PC-9 (cell line): ENCODE data around the gene PIK3CA. TPM values are rescaled to one million over a fixed set of nuclear protein-coding genes. Genes with fewer than 3 reads are reported as not detected.

Experiments used
- BruUV-seq: library from RNA; stranded (reverse); fragments of 400-500 nt; replicated peaks from 2 replicates; lab custom pipeline; 2021; lab: Mats Ljungman, UMichigan
- CTCF ChIA-PET: fragments of 300-600 bp; sonication (Branson Sonifier 250); formaldehyde crosslinking; loops from one replicate; lab custom pipeline; 2022; ENCODE audit warnings: antibody characterized with exemption; lab: Charles Lee
- POLR2A ChIA-PET: fragments of 300-600 bp; sonication (Branson Sonifier 250); formaldehyde crosslinking; loops from one replicate; lab custom pipeline; 2022; ENCODE audit warnings: antibody characterized with exemption; ENCODE audit not compliant: unreplicated experiment; lab: Charles Lee
- DNase-seq, 2 experiments: peaks; one replicate each; pipeline versions ENCODE4 v3.0.0 to v3.0.0-alpha.2; 2015 to 2022; ENCODE audit warnings: mixed read lengths in 1 of 2
- H2AFZ ChIP-seq: fragments of 200-600 bp; sonication (generic); 2 replicates; pipeline ENCODE4 v1.8.1; 2017; ENCODE audit warnings: antibody characterized with exemption
- H3F3A ChIP-seq: fragments of 200-600 bp; sonication (generic); 2 replicates; pipeline ENCODE4 v1.8.1; 2017; ENCODE audit warnings: antibody characterized with exemption, mild to moderate bottlenecking, low read depth; ENCODE audit not compliant: insufficient read depth
- H3K27ac ChIP-seq: fragments of 200-600 bp; sonication (generic); 2 replicates; pipeline ENCODE4 v1.6.1; 2016; ENCODE audit warnings: mixed run types
- H3K27me3 ChIP-seq: fragments of 200-600 bp; sonication (generic); 2 replicates; pipeline ENCODE4 v1.6.1; 2016; ENCODE audit warnings: low read depth, mixed run types; ENCODE audit not compliant: insufficient read depth
- H3K36me3 ChIP-seq: fragments of 200-600 bp; sonication (generic); 2 replicates; pipeline ENCODE4 v1.6.1; 2016; ENCODE audit warnings: low read depth, mixed run types
- H3K4me1 ChIP-seq: fragments of 200-600 bp; sonication (generic); replicated peaks from 2 replicates; pipeline ENCODE4 v1.6.1; 2016; ENCODE audit warnings: mixed run types; ENCODE audit not compliant: insufficient read depth
- H3K4me2 ChIP-seq: fragments of 200-600 bp; sonication (generic); 2 replicates; pipeline ENCODE4 v1.6.1; 2017; ENCODE audit warnings: mixed run types
- H3K4me3 ChIP-seq: fragments of 200-600 bp; sonication (generic); 2 replicates; pipeline ENCODE4 v1.6.1; 2016; ENCODE audit warnings: mixed run types
- H3K79me2 ChIP-seq: fragments of 200-600 bp; sonication (generic); 2 replicates; pipeline ENCODE4 v1.6.1; 2017; ENCODE audit warnings: low read depth, mixed run types
- H3K9me2 ChIP-seq: fragments of 200-600 bp; sonication (generic); 2 replicates; pipeline ENCODE4 v1.8.1; 2017; ENCODE audit warnings: mild to moderate bottlenecking; ENCODE audit not compliant: insufficient read depth
- H3K9me3 ChIP-seq: fragments of 200-600 bp; sonication (generic); 2 replicates; pipeline ENCODE4 v1.8.1; 2016; ENCODE audit warnings: low read depth; ENCODE audit not compliant: insufficient read depth
- H4K20me1 ChIP-seq: fragments of 200-600 bp; sonication (generic); 2 replicates; pipeline ENCODE4 v1.8.1; 2017; ENCODE audit not compliant: insufficient read depth
- CTCF ChIP-seq: fragments of 200-600 bp; sonication (generic); conservative IDR thresholded peaks from 2 replicates; pipeline ENCODE4 v1.6.1; 2017; ENCODE audit warnings: mixed run types, antibody characterized with exemption, mild to moderate bottlenecking, moderate library complexity
- EZH2 ChIP-seq: fragments of 200-600 bp; sonication (generic); IDR thresholded peaks from 2 replicates; pipeline ENCODE4 v1.8.0; 2017; ENCODE audit warnings: antibody characterized with exemption, low read depth
- intact Hi-C: fragments of 100-400 bp; cut with micrococcal nuclease; formaldehyde crosslinking; loops from one replicate; pipeline ENCODE4 v1.10.0; 2022; ENCODE audit not compliant: unreplicated experiment
- total RNA-seq: library from RNA; stranded (reverse); gene quantifications from 2 replicates; pipeline ENCODE4 v1.2.3, GENCODE V29; 2021

PIK3CA gene
- total RNA-seq, 1 experiment from 2014 or later: 39.9 TPM

- Histone ChIP-seq H3K4me1 (no peaks in the 10 kb centered on the region), H3K4me2 (no peak overlapping the region), H3K27me3 (no peaks in the 10 kb centered on the region), H2AFZ (no peak overlapping the region), H3K4me3 (no peak overlapping the region), H3K79me2 (no peaks in the 10 kb centered on the region), H3K9me2 (no peaks in the 10 kb centered on the region), H3K27ac (no peak overlapping the region), H3K9me3 (no peaks in the 10 kb centered on the region), H3K36me3 (peaks cover 36% of the 10 kb centered on the region), H4K20me1 (no peaks in the 10 kb centered on the region; the same call in 1 of the 2 replicates), H3F3A (no peaks in the 10 kb centered on the region; the same call in 1 of the 2 replicates)
- DNase-seq: no peak
- no TSS peak for BruUV-seq
- CTCF ChIA-PET: no interaction called here
- TF ChIP-seq CTCF (no peak), EZH2 (no peak)
- intact Hi-C loops: no loop called here
- POLR2A ChIA-PET: no interaction called here
Measured at GRCh38 chr3:179229177-179229576, 81.0 kb downstream of the PIK3CA start.

GRCh38 chr3:179233043-179233442, 84.9 kb downstream of the PIK3CA start:
- no peaks in the 10 kb centered on the region; the same call in 1 of the 2 replicates for H3F3A ChIP-seq
- H3K27me3 ChIP-seq: no peaks in the 10 kb centered on the region
- no TSS peak for BruUV-seq
- H3K79me2 ChIP-seq: no peaks in the 10 kb centered on the region
- H3K4me2 ChIP-seq: no peak overlapping the region
- no peak for DNase-seq
- no peak overlapping the region for H3K4me3 ChIP-seq
- H3K9me2 ChIP-seq: no peaks in the 10 kb centered on the region
- H4K20me1 ChIP-seq: no peaks in the 10 kb centered on the region; the same call in 1 of the 2 replicates
- intact Hi-C loops: no loop called here
- no peak overlapping the region for H2AFZ ChIP-seq
- no peak overlapping the region for H3K27ac ChIP-seq
- POLR2A ChIA-PET: no interaction called here
- TF ChIP-seq CTCF: no peak
- TF ChIP-seq EZH2: no peak
- peaks cover 27% of the 10 kb centered on the region for H3K36me3 ChIP-seq
- no peaks in the 10 kb centered on the region for H3K9me3 ChIP-seq
- CTCF ChIA-PET: no interaction called here
- no peaks in the 10 kb centered on the region for H3K4me1 ChIP-seq

GRCh38 chr3:179234199-179234598, 86.0 kb downstream of the PIK3CA start:
- no peak for DNase-seq
- no peak overlapping the region for H3K4me3 ChIP-seq
- H3K9me3 ChIP-seq: no peaks in the 10 kb centered on the region
- POLR2A ChIA-PET: no interaction called here
- intact Hi-C loops: no loop called here
- no peaks in the 10 kb centered on the region; the same call in 1 of the 2 replicates for H4K20me1 ChIP-seq
- no peaks in the 10 kb centered on the region for H3K9me2 ChIP-seq
- CTCF ChIA-PET: no interaction called here
- no peak overlapping the region for H2AFZ ChIP-seq
- H3K79me2 ChIP-seq: no peaks in the 10 kb centered on the region
- BruUV-seq: no TSS peak
- H3K27ac ChIP-seq: no peak overlapping the region
- TF ChIP-seq EZH2: no peak
- TF ChIP-seq CTCF: no peak
- H3F3A ChIP-seq: no peaks in the 10 kb centered on the region; the same call in 1 of the 2 replicates
- H3K36me3 ChIP-seq: peaks cover 25% of the 10 kb centered on the region
- no peak overlapping the region for H3K4me2 ChIP-seq
- no peaks in the 10 kb centered on the region for H3K4me1 ChIP-seq
- no peaks in the 10 kb centered on the region for H3K27me3 ChIP-seq
